K562 (cell line): ENCODE measurements around the gene CNGA3. TPM values are rescaled to one million over a fixed set of nuclear protein-coding genes. Genes with fewer than 3 reads are reported as not detected.

ENCODE experiments used
- ATAC-seq: fragments of 200-7000 bp; cut with Tn5 transposase; 3 replicates; pipeline ENCODE4 v1.9.1; 2020; ENCODE audit warnings: moderate library complexity
- BruUV-seq: library from RNA; stranded (reverse); fragments of 400-500 nt; replicated peaks from 2 replicates; lab custom pipeline; 2021; lab: Mats Ljungman, UMichigan
- CTCF ChIA-PET: fragments of 300-600 bp; formaldehyde crosslinking; extraction: SDS; loops from one replicate; lab custom pipeline; 2021; ENCODE audit warnings: low intra/inter-chr PET ratio; lab: Yijun Ruan, JAX
- POLR2A ChIA-PET: fragments of 300-600, 350-650 bp; sonication (Branson Sonifier 250); formaldehyde crosslinking; extraction: SDS; loops from one replicate; lab custom pipeline; 2021; ENCODE audit warnings: antibody characterized with exemption, inconsistent platforms; lab: Yijun Ruan, JAX
- DNase-seq, 4 experiments: peaks; one replicate each; pipeline versions ENCODE4 v3.0.0 to v3.0.0-alpha.2; 2011 to 2018; ENCODE audit warnings: low spot score in 3 of 4, mixed read lengths in 3 of 4; ENCODE audit errors: extremely low read depth in 1 of 4
- FAIRE-seq: peaks from 2 replicates; lab custom pipeline; 2011; peaks lifted over from hg19 to GRCh38; lab: Jason Lieb, UNC
- H2AFZ ChIP-seq: 2 replicates; pipeline ENCODE4 v1.6.0; 2011; ENCODE audit warnings: low read depth, low read length, control low read depth, inconsistent platforms
- H3K27ac ChIP-seq: fragments of 200-600 bp; 3 replicates; pipeline ENCODE4 v1.8.0; 2011; ENCODE audit warnings: low read depth, mild to moderate bottlenecking, control low read depth, inconsistent platforms, low read length, moderate library complexity, mixed read lengths; ENCODE audit errors: extremely low read depth
- H3K27me3 ChIP-seq, 2 experiments: fragments of 300-600 bp in 1 of 2; 2 replicates in 1 of 2; 3 replicates in 1 of 2; pipeline versions ENCODE4 v1.6.0 to v1.8.0; 2011; ENCODE audit warnings: inconsistent platforms in 2 of 2, low read length in 2 of 2, mild to moderate bottlenecking in 1 of 2, mixed read lengths in 1 of 2, moderate library complexity in 1 of 2; ENCODE audit not compliant: control insufficient read depth in 2 of 2, insufficient read depth in 2 of 2
- H3K36me3 ChIP-seq: fragments of 300-600 bp; 3 replicates; pipeline ENCODE4 v1.8.0; 2011; ENCODE audit warnings: mild to moderate bottlenecking, low read length, inconsistent platforms; ENCODE audit not compliant: control insufficient read depth, insufficient read depth
- H3K4me1 ChIP-seq, 2 experiments: fragments of 200-600 bp in 1 of 2; replicated peaks in 1 of 2; 2 replicates in 1 of 2; 3 replicates in 1 of 2; pipeline versions ENCODE4 v1.5.1 to v1.8.0; 2011; ENCODE audit warnings: inconsistent platforms in 2 of 2, low read length in 2 of 2, mild to moderate bottlenecking in 1 of 2, mixed read lengths in 1 of 2, moderate library complexity in 1 of 2; ENCODE audit not compliant: control insufficient read depth in 2 of 2, insufficient read depth in 2 of 2
- H3K4me2 ChIP-seq: 2 replicates; pipeline ENCODE4 v1.6.1; 2011; ENCODE audit warnings: low read length, control low read depth, inconsistent platforms, mixed read lengths; ENCODE audit not compliant: insufficient read depth
- H3K4me3 ChIP-seq: fragments of 200-600 bp; sonication (generic), shearing (Covaris generic); 2 replicates; pipeline ENCODE4 v1.5.1; 2016; ENCODE audit warnings: control low read depth, inconsistent platforms
- H3K79me2 ChIP-seq: fragments of 200-600 bp; 3 replicates; pipeline ENCODE4 v1.8.0; 2011; ENCODE audit warnings: low read length, inconsistent platforms; ENCODE audit not compliant: control insufficient read depth, insufficient read depth
- H3K9ac ChIP-seq, 2 experiments: 2 replicates each; pipeline versions ENCODE4 v1.6.0 to v1.6.1; 2011; ENCODE audit warnings: low read depth in 2 of 2, low read length in 2 of 2, control low read depth in 1 of 2, inconsistent platforms in 1 of 2, mild to moderate bottlenecking in 1 of 2, mixed read lengths in 1 of 2; ENCODE audit not compliant: insufficient read depth in 1 of 2
- H3K9me1 ChIP-seq: one replicate; pipeline ENCODE4 v1.6.0; 2011; ENCODE audit warnings: inconsistent platforms, mild to moderate bottlenecking, low read length, moderate library complexity; ENCODE audit not compliant: control insufficient read depth, insufficient read depth
- H3K9me3 ChIP-seq: replicated peaks from 2 replicates; pipeline ENCODE4 v1.5.1; 2011; ENCODE audit warnings: low read depth, low read length, inconsistent platforms; ENCODE audit not compliant: control insufficient read depth, insufficient read depth
- H4K20me1 ChIP-seq: replicated peaks from 2 replicates; pipeline ENCODE4 v1.6.1; 2011; ENCODE audit warnings: low read length, inconsistent platforms, mixed read lengths; ENCODE audit not compliant: control insufficient read depth, insufficient read depth
- FOSL1 ChIP-seq: fragments of 200-800 bp; sonication (Bioruptor generic); conservative IDR thresholded peaks from 2 replicates; pipeline ENCODE4 v1.6.1; 2016; ENCODE audit warnings: missing genetic modification characterization, missing compliant biosample characterization
- FOXK2 ChIP-seq, 2 experiments: fragments of 450-650 bp; IDR thresholded peaks in 1 of 2; conservative IDR thresholded peaks in 1 of 2; 2 replicates each; pipeline ENCODE4 v1.6.1; 2016; ENCODE audit warnings: low read depth in 2 of 2, mild to moderate bottlenecking in 1 of 2
- FOXP4 ChIP-seq: sonication (generic); formaldehyde crosslinking; IDR thresholded peaks from 2 replicates; pipeline ENCODE4 v1.8.0; 2022; ENCODE audit warnings: mild to moderate bottlenecking, missing genetic modification reagents, borderline replicate concordance
- GTF2B ChIP-seq: IDR thresholded peaks from 2 replicates; pipeline ENCODE4 v1.6.1; 2011; ENCODE audit not compliant: insufficient read length; ENCODE audit errors: extremely low read depth
- HEY1 ChIP-seq: fragments of 250-450 bp; sonication (Bioruptor Pico); IDR thresholded peaks from 2 replicates; pipeline ENCODE4 v1.5.0; 2020; ENCODE audit warnings: mild to moderate bottlenecking, moderate library complexity, borderline replicate concordance
- HNRNPUL1 ChIP-seq: fragments of 200-400 bp; formaldehyde crosslinking; IDR thresholded peaks from 2 replicates; pipeline ENCODE4 v1.6.1; 2017; ENCODE audit warnings: low read length
- NELFE ChIP-seq: IDR thresholded peaks from 2 replicates; pipeline ENCODE4 v1.6.1; 2011; ENCODE audit warnings: mild to moderate bottlenecking; ENCODE audit not compliant: insufficient read depth, insufficient read length
- PHTF2 ChIP-seq: fragments of 250-450 bp; sonication (Bioruptor Pico); IDR thresholded peaks from 2 replicates; pipeline ENCODE4 v1.5.0; 2021; ENCODE audit warnings: mild to moderate bottlenecking
- RBM39 ChIP-seq: fragments of 200-400 bp; formaldehyde crosslinking; optimal IDR thresholded peaks from 2 replicates; pipeline ENCODE3; 2018; ENCODE audit warnings: low read depth, low read length
- XRCC3 ChIP-seq: fragments of 450-650 bp; IDR thresholded peaks from 2 replicates; pipeline ENCODE4 v1.6.1; 2017; ENCODE audit warnings: mild to moderate bottlenecking, moderate library complexity
- ZFP30 ChIP-seq: fragments of 250-450 bp; sonication (Bioruptor Pico); IDR thresholded peaks from 2 replicates; pipeline ENCODE4 v1.8.0; 2022; ENCODE audit warnings: moderate library complexity, mild to moderate bottlenecking, inconsistent platforms, borderline replicate concordance
- WGBS: fragments of 100-300 bp; shearing (Covaris generic); methylation state at CpG from one replicate; pipeline ENCODE4 v1.1.6; 2016; ENCODE audit warnings: low coverage, mixed read lengths; ENCODE audit not compliant: insufficient coverage; ENCODE audit errors: missing lambda C conversion rate; 5-methylcytosine and 5-hydroxymethylcytosine counted together
- in situ Hi-C: fragments of 300-500 bp; cut with MboI; formaldehyde crosslinking; loops from 4 replicates; pipeline ENCODE4 v1.15.0; 2018; ENCODE audit warnings: inconsistent platforms, mixed read lengths
- intact Hi-C: fragments of 100-400 bp; cut with micrococcal nuclease; formaldehyde crosslinking; loops from 2 replicates; pipeline ENCODE4 v1.14.2; 2022
- polyA plus RNA-seq, 8 experiments: library from polyadenylated mRNA; depleted of rRNA in 4 of 8; stranded (reverse) in 5 of 8; unstranded in 3 of 8; fragments of >200 nt; fragmentation: Nextera tagmentation in 2 of 8; fragmentation: Illumina TruSeq in 1 of 8; extraction: Ambion mirVana in 2 of 8; extraction: Trizol in 1 of 8; gene quantifications; 2 replicates each; pipeline versions ENCODE4 v1.2.1 to v1.2.3, GENCODE V29; 2011 to 2014; ENCODE audit warnings: inconsistent platforms in 1 of 8, missing spikeins in 1 of 8
- total RNA-seq, 7 experiments: library from RNA; depleted of rRNA in 6 of 7; stranded (reverse); fragments of >200 nt in 6 of 7; fragmentation: Illumina TruSeq in 2 of 7; extraction: Trizol in 2 of 7; gene quantifications; 2 replicates each; pipeline versions ENCODE4 v1.2.1 to v1.2.3, GENCODE V29; 2011 to 2021; ENCODE audit warnings: low replicate concordance in 1 of 7
- TF ChIP-seq, protein P1 (sequence below): fragments of 200-800 bp; sonication (Bioruptor generic); IDR thresholded peaks from 2 replicates; pipeline ENCODE4 v1.6.1; 2016; ENCODE audit warnings: missing genetic modification characterization, missing compliant biosample characterization

CNGA3 gene
- total and polyA plus RNA-seq, 9 of the 15 experiments (the other 6 are each of a cell fraction or from before 2014, with no cell fraction given), result not detected

GRCh38 chr2:98377544-98377943 lies 31.3 kb downstream of the CNGA3 start:
- FAIRE-seq (no peak), ATAC-seq (no peak), DNase-seq (no peak)
- H3K4me2 ChIP-seq, result no peak overlapping the region
- no peaks in the 10 kb centered on the region for H3K9me1 ChIP-seq
- CTCF ChIA-PET, result no interaction called here
- no peaks in the 10 kb centered on the region for H3K9me3 ChIP-seq
- H4K20me1 ChIP-seq, result no peaks in the 10 kb centered on the region; the same call in 1 of the 2 replicates
- POLR2A ChIA-PET, result no interaction called here
- H3K9ac ChIP-seq, result no peak overlapping the region
- WGBS, result 2% methylated on average over 7 of the region's 7 CpGs
- no peak overlapping the region for H3K27ac ChIP-seq
- no TSS peak for BruUV-seq
- H3K4me1 ChIP-seq, result no peaks in the 10 kb centered on the region
- peaks cover 29 to 72% of the 10 kb centered on the region in 2 experiments for H3K27me3 ChIP-seq
- H3K36me3 ChIP-seq, result no peaks in the 10 kb centered on the region
- TF ChIP-seq, protein P1, sequence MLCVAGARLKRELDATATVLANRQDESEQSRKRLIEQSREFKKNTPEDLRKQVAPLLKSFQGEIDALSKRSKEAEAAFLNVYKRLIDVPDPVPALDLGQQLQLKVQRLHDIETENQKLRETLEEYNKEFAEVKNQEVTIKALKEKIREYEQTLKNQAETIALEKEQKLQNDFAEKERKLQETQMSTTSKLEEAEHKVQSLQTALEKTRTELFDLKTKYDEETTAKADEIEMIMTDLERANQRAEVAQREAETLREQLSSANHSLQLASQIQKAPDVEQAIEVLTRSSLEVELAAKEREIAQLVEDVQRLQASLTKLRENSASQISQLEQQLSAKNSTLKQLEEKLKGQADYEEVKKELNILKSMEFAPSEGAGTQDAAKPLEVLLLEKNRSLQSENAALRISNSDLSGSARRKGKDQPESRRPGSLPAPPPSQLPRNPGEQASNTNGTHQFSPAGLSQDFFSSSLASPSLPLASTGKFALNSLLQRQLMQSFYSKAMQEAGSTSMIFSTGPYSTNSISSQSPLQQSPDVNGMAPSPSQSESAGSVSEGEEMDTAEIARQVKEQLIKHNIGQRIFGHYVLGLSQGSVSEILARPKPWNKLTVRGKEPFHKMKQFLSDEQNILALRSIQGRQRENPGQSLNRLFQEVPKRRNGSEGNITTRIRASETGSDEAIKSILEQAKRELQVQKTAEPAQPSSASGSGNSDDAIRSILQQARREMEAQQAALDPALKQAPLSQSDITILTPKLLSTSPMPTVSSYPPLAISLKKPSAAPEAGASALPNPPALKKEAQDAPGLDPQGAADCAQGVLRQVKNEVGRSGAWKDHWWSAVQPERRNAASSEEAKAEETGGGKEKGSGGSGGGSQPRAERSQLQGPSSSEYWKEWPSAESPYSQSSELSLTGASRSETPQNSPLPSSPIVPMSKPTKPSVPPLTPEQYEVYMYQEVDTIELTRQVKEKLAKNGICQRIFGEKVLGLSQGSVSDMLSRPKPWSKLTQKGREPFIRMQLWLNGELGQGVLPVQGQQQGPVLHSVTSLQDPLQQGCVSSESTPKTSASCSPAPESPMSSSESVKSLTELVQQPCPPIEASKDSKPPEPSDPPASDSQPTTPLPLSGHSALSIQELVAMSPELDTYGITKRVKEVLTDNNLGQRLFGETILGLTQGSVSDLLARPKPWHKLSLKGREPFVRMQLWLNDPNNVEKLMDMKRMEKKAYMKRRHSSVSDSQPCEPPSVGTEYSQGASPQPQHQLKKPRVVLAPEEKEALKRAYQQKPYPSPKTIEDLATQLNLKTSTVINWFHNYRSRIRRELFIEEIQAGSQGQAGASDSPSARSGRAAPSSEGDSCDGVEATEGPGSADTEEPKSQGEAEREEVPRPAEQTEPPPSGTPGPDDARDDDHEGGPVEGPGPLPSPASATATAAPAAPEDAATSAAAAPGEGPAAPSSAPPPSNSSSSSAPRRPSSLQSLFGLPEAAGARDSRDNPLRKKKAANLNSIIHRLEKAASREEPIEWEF (CRISPR knock-in tag), result no peak
- TF ChIP-seq HEY1 (CRISPR knock-in tag) (no peak), FOXK2 (conservative IDR thresholded peaks at IDR 0.05 in 1 of 2, IDR thresholded peaks at IDR 0.05 in 1 of 2; ENCODE audit: low read depth in 2 of 2) (no peak), NELFE (no peak), HNRNPUL1 (no peak), GTF2B (no peak), ZFP30 (CRISPR knock-in tag) (no peak), FOSL1 (no peak), RBM39 (no peak), PHTF2 (no peak), FOXP4 (CRISPR knock-in tag) (no peak), XRCC3 (no peak)
- in situ Hi-C loops, result loop anchor here (25.0 kb wide), 1 partner anchor 565 kb away; no protein-coding TSS in a partner anchor
- no peak overlapping the region for H3K4me3 ChIP-seq
- intact Hi-C loops, result no loop called here
- no peak overlapping the region for H2AFZ ChIP-seq
- H3K79me2 ChIP-seq, result no peaks in the 10 kb centered on the region
